HG03378 (cell line): ENCODE measurements around the gene NIPAL3.
"Not testable (repeated sequence)": the region's sequence is repeated elsewhere in the genome, so short reads cannot be mapped to it uniquely, and the experiment has no call there.

Source experiments
- ATAC-seq: cut with Tn5 transposase; IDR thresholded peaks from one replicate; pipeline ENCODE4 v1.9.1; 2021; ENCODE audit warnings: mild to moderate bottlenecking, moderate library complexity; ENCODE audit not compliant: unreplicated experiment

The NIPAL3 gene

DNA sequence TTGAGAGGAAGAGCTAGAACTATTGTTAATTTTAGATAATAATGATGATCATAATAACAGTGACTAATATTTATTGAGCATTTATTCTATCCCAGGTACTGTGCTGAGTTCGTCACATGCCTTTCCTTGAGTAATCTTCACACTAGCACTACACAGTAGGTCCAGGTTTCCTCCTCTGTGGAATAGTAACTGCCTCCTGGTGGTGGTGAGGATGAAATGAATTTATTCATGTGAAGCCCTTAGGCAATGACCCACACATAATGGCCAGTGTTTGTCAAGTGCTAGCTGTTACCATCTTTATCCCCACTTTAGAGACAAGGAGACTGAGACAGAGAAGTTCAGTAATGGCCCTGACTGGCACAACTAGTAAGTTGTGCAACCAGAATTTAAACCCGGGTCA, 5.9 kb downstream of the NIPAL3 start:
- ATAC-seq: no peak

DNA sequence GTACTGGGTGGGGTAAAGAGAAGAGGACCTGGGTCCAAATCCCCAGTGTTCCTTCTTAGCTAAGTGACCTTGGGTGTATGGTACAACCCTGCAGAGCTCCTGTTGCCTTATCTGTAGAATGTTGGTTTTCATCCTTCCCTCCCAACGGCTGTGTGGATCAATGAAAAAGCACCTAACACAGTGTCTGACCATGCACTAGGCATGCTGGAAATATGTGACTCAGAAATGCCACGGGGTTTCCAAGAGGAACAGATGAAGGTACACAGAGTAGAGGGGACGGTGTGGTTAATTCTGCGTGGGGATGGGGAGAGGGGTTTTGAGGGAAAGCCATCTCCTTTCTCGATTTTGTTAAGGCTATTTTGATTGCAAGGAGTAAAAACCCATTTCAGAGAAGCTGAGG, 8.6 kb downstream of the NIPAL3 start:
- no peak for ATAC-seq

DNA sequence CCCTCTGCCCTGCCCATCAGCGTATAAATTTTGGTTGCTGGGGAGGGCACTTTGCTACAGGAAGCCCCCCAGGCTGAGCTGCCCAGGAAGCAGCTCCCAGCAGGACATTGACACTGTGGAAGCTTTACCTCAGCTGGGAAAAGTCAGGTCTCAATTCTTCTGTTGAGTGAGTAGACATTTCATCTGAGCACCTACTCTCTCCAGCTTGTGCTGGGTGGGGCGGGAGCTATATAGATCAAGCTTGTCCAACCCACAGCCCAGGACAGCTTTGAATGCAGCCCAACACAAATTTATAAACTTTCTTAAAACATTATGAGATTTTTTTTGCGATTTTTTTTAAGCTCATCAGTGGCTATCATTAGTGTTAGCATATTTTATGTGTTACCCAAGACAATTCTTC, 9.4 kb downstream of the NIPAL3 start:
- ATAC-seq: no peak

DNA sequence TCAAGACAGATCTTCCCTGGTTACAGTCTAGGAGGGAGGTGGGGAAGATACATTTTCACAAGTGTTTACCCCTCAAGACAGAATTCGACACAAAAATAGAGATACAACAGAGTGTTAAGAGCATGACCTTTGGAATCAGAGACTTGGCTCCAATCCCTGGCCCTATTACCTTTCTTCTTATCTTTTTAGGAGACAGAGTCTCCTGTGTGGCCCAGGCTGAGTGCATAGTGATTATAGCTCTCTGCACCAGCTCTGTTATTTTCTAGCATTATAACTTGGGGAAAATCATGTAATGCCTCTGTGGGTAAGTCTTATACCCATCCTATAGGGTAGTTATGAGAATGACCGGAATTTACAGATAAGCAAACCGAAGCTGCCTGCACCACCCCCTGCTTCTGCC, 9.8 kb downstream of the NIPAL3 start:
- no peak for ATAC-seq

DNA sequence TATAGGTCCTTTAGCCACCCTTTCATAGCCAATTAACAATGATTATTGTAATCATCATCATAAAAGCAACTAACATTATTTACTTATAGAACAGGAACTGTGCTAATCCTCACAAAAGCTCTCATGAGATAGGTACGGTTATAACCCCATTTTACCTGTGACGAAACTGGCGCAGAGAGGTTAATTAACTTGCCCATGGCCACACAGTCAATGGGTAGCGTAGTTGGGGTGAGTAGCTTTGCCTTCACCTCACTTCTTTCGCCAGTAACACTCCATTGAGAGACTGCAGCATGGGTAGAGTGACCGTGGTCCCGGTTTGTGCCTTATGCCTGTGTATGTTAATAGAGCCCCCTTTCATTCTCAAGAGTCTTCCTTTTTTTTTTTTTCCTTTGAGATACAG, 10.3 kb downstream of the NIPAL3 start:
- ATAC-seq: no peak

DNA sequence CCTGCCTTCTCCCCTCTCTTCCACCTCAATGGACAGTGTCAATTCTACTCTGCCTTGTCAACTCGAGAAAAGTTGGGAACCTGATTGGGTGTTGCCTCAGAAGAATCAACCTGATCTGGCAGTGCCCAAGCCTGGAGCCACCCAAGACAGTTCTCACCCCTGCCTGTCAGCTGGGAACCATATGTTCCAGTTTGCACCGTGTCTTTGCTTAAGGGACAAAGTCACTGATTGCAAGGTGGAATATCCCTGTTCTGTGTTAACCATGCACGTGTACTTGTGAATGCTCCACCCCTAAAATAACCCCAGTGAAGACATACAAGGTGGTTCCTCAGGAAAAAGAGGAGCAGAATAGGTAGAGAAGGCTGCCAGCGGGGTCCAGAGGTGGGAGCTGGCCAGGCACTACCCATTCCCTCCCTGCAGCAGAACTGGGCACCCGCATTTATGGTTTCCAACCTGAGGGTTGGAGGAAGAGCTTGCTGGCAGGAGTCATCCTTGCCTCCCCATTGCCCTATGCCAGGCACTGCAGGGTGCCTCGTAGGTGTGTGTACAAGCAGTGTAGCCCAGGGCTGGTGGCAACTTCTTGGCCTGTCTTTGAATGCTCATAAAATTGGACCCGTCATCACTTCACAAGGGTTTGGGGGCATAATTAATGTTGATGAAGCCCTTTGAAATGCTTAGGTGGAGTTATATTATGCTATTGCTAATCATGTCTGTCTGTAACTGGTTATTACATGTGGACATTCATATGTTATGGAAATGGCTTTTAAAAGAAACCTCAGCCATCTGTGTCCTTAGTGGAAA, 11.3 kb downstream of the NIPAL3 start:
- ATAC-seq: no peak

DNA sequence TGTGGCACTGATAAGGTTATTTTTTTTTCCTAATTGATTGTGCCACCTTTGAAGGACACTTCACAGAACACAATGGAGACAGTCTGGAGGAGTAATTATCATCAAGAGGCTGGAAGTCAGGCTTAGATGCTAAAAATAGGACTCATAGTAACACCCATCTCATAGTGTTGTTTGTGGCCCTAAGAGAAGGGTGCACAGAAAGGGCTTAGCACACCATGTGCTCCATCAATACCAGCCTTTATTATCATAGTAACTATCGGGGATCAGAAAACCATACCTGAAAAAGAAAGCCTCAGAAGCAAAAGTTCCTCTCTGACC, 11.9 kb downstream of the NIPAL3 start:
- no peak for ATAC-seq

DNA sequence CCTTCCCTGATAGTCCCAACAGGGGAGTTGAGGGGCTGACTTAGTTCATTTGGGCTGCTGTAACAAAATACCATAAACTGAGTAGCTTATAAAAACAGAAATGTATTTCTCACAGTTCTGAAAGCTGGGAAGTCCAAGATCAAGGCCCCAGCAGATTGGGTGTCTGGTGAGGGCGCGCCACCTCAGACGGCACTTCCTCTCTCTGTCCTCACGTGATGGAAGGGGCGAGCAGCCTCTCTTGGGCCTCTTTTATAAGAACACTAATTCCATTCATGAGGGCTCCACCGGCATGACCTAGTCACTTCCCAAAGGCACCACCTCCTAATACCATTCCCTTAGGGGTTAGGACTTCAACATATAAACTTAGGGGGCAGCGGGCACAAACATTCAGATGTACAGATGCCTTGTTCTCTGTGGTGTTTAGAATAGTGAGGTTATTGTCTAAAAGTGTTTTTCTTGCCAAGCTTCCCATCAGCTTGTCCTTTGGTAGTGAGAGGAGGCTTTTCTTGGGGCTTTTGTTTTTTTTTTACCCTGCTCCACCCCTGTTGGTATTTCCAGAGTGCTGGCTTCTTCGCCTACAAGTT, 20.3 kb downstream of the NIPAL3 start:
- no peak for ATAC-seq

DNA sequence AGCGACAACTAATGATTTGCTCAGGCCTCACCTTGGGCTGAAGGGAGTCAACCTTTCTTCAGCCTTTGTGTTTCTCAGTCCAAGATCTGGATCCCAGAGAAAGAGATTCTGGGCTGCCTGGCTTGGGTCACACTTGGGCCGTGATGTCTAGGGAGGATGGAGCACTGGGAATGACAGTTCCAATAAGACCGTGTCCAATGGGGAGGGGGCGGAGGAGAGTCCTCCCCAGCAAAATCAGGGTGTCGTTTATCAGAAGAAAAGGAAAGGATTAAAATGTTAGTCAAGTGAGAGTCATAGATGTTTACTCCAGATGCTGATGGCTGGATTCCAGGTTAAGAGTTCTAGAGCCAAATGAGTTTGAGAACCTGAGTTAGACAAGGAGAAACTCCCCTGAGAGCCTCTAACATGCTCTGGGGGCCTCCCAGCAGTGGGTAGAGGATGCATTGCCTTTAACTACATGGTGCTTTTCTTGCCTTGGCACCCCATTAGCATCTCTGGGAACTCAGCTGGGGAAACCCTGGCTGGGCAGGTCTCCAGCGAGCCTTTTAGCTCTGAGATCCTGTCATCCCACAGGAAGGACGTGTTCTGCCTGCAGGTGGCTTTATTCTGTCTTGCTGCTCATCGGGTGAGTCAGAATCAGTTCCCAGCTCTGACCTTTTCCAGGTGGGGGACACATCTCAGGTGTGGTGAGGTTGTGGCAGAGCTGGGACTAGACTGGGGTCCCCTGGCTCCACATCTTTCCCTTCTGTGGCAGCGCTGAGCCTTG, 22.2 kb downstream of the NIPAL3 start:
- no peak for ATAC-seq

DNA sequence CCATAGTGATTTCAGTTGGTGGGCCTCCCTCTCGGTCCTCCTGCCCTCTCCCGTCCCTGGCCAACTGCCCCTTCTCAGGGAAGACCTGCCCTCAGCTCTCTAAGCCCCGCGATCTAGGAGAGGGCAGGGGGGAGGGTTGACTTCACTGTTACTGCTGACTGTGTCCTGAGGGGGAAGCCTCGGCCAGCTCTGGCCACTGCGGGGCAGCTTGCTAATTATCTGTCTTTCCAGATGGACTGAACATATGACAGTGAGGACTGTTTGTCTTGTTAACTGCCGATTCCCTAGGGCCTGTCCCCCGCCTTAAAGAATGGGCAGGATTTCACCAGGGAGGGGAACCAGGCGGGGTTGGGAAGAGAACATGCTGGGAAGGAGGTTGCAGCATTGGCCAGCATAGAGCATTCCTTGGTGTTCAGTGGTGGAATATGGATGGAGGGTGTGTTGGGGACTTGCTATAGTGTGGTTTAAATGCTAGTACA, 22.9 kb downstream of the NIPAL3 start:
- ATAC-seq: no peak

DNA sequence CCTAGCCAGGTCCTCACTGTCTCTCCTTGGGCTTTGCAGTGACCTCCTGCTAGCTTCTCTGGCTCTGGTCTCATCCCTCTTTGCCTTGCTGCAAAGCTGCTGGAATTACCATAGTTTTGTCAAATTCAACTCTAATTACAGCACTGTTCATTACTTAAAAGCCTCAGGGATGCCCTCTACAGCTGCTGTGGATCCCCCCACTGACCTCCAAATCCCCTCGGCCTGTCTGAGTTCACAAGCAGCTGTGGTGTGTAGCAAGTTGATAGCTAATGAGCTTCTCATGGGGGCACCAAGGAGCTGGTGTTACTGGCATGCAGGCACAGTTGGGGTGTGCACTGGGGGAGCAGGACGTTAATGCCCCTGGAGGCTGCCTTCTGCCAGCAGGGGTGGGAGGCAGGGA, 24.8 kb downstream of the NIPAL3 start:
- no peak for ATAC-seq

DNA sequence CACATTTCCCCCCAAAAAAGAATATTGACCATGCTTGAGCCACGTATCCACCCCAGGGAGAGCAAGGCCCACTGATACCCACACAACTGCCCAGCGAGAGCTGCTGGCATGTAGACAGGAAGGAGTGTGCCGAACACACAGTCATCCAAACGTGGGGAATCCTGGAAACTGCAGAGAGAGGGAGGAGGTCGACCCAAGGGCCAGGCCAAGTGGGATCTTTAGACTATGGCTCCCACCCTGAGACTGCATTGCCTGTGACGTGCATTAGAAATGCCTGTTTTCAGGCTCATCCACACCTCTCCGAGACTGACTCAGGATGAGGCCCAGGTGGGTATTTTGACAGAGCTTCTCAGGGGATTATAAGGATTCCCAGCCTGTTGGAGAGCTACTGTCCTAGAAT, 25.9 kb downstream of the NIPAL3 start:
- ATAC-seq: no peak

DNA sequence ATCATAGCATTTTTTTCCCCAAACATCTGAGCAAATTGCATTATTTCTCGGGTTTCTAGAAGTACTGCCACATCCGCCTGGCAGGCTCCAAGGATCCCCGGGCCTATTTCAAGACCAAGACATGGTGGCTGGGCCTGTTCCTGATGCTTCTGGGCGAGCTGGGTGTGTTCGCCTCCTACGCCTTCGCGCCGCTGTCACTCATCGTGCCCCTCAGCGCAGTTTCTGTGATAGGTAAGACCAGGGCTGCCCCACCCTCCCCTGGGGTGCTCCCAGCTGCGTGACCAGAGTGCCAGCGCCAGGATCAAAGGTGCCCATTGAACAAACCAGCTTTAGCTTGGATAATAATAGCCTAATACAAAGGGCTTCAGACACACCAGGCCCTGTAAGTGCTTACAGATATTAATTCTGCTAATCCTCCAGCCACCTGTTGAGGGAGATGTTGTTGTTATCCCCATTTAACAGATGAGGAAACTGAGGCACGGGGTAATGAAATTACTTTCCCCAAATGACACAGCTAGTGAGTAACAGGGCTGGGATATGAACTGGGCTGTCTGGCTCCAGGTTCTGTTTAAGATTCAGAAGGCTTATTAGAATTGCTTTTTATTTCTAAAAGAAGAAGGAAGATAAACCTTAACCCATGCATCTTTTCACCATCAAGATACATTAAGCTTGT, 26.5 kb downstream of the NIPAL3 start:
- ATAC-seq: no peak

DNA sequence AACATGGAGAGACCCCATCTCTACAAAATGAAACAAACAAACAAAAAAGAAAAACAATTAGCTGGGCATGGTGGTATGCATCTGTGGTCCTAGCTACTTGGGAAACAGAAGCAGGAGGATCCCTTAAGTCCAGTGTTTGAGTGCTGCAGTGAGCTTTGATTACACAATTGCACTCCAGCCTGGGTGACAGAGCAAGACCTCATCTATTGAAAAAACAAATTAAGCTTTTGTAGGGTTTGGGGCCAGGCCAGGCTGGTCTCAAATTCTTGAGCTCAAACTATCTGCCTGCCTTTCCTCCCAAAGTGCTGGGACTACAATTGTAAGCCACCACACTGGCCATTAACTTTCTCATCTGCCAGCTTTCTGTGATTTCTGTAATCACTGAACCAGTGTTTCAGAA, 27.2 kb downstream of the NIPAL3 start:
- no peak for ATAC-seq

DNA sequence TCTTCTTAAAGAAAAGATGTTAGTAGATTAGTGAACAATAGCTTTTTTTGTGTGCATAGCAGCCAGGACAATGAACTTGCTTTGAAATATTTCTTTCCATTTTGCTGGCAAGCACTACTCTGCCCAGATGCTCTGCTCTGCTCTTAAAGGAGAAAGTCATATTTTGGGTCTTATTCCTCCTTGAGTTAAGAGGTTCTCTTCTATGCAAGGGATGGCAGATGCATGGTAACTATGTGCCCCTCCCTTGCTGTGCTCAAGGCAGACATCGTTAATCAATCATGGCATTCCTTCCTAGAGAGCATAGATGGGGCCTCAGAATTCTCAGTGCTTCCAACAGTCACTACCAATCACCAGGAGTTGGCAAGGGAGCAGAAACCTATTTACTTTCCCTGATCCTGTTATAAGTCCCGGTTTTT, 27.6 kb downstream of the NIPAL3 start:
- no peak for ATAC-seq

DNA sequence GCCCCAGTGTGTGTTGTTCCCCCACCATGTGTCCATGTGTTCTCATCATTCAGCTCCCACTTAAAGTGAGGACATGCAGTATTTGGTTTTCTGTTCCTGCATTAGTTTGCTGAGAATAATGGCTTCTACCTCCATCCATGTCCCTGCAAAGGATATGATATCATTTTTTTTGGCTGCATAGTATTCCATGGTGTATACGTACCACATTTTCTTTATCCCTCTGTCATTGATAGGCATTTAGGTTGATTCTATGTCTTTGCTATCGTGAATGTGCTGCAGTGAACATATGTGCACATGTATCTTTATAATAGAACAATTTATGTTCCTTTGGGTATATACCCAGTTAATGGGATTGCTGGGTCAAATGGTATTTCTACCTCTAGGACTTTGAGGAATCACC, 30.8 kb downstream of the NIPAL3 start:
- ATAC-seq: not testable (repeated sequence)

DNA sequence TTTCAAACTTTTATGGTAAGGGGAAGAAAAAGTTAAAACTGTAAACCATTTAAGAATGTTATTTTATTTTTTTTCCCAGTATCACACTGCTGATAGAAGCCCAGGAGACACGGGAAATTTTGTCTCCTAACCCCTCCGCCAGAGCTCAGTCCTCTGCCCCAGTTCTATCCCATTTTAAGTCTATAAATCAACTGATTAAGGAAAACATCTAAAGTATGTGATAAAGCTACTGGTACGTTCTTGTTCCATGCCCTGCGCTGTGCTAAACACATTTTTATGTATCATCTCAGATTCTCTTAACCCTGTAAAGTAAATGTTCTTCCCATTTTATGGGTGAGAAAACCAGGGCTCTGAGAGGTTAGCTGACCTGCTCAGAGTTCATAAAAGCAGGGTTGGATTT, 34.7 kb downstream of the NIPAL3 start:
- ATAC-seq: no peak

DNA sequence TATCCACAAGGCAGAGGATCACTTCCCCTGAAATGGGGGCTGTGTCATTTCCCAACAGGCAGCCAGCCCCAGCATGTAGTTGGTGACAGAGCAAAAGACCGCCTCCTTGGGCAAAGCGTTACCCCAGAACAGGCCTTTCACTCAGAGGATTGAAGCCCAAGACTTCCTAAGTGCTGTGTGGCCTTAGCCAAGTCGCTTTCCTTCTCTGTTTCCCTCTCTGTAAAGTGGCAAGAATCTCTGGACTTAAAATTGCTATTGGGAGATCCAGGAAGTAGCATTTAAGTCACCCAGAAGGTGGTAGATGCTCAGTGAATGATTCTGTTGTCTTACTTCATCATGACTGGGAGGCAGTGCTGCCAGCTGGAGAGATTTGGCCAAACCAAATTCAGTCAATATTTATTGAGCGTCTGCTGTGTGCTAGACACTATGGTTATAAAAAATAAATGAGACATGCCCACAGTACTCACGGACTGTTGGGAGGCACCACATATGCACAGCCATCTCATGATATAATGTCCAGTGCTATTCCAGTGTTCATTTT, 35.3 kb downstream of the NIPAL3 start:
- ATAC-seq: no peak

DNA sequence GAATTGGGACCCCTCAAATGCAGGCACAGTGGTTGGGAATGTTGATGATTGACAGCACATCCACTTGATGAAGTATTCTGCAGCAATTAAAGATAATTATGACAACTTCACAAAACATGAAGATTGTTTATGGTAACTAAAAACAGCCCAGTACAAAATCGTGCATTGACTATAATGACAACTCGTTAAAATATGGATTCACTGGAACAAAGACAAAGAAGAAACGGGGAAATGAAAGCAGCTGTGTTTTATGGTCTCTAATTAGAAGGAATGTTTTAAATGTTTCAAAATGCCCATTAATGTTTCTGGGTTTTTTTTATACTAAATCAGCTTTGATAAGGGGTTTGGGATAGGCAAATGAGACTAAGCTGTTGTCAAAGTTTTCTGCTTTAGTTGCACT, 36.1 kb downstream of the NIPAL3 start:
- ATAC-seq: no peak

DNA sequence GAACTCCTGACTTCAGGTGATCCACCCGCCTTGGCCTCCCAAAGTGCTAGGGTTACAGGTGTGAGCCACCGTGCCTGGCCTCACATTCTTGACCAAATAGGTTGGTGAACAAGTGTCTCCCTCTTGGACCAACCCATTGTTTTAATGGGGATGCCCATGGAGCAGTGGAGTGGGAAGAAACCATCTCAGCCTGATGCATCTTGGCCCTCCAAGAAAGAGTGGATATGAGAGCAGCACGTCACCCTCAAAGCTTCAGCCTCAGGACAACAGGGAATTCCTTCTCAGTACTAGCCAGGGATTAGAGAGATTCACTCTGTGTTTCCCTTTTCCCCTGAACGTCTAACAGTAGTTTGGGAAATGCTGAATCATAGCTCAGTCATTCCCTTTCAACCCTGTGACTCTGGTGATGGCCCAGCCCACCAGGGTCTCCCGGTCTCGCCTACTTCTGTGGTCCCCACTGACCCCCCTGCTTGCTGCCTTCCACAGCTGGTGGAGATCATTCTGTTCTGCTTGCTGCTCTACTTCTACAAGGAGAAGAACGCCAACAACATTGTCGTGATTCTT, 37.4 kb downstream of the NIPAL3 start:
- no peak for ATAC-seq

DNA sequence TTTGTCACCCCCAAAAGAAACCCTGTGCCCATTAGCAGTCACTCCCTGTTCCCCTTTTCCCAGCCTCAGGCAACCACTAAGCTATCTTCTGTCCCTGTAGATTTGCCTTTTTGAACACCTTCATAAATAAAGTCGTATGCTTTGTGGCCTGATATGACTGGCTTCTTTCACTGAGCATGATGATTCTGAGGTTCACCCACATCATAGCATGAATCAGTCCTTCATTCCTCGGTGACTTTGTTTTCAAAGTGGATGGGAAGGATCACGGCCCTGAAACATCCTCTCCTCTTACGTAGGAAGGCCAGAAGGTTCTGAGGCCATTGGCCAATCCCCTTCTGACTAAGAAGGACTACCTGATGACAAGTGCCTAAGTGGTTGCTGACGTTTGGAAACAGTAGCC, 39.1 kb downstream of the NIPAL3 start:
- ATAC-seq: no peak
